SKM-1 (cell line): ENCODE results near the gene CCDC57.
"Not testable (repeated sequence)": the region's sequence is repeated elsewhere in the genome, so short reads cannot be mapped to it uniquely, and the experiment has no call there.

ENCODE experiments used
- DNase-seq: peaks from one replicate; lab custom pipeline; 2025; ENCODE audit not compliant: unreplicated experiment; lab: John Stamatoyannopoulos, UW

Gene CCDC57

DNA sequence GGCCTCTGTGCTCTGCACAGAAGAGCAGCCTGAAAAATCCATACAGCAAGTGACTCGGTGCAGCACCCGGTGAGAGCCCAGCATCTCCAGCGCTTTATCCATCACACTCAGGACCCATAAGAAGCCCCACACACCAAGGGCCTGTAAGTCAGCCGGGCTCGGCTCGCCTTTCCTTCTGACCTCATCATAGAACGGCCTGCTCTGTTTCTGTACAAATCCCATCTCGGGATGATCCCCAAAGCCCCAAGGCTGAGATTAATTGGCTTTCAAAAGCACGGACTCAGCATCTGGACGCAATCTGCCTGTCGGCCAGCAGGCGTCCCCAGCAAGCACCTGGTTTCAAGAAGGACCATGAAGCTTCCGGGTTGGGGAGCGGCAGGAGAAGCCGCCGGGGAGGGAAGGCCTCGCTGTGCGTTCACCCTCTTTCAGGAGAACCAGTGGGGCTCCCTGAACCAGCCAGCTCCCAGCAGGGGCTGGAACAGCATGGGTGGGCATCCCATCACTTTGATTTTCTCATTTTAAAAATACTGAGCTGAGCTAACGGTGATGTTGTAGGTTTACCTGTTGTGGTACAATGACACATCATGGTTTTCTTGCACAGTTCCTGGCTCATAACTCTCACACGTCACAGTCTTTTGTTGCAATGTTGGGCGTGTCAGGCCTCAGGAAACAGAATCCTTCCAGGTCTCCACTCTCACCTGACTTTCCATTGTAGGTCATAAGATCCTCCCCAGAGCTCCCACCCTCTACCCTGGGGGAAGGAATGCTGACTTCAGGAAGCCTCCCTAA lies 6.7 kb downstream of the CCDC57 start:
- peak; percentile 71 for DNase-seq

DNA sequence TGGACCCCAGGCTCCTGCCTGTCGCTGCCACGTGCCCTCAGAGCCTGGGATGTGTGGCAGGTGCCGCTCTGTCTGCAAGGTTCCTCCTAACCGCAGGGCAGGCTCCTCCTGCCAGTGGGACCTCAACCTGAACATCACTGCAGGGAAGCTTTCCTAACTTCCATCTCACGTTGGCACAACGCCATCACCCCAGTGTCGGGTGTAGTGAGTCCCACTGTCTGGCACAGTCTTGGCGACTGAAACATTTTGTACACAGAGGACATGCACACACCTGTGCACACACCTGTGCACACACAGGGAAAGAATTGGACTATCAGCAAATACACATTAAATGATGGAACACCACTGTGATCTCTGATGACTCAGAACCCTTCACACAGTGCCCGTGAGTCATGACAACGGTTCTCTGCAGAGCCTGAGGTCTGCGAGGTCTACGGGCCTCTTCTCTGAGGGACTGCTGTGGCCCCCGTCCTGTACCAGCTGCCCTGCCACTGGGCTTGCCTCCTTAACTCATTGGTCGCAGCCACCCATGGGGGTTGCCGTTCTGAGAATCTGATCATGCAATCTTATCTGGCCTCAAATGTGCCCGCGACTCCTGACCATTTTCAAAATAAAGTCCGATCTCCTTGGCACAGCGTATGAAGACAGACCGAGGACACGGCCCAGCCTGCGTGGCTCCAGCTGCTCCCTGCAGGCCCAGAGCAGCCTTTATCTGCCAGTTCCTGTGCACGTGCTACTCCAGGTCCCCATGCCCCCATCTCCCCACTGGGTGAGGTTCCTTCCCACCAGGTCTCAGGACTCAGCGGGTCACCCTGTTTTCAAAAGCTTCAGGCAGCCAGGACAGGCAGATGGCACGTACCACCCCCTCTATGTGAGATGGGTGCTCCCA lies 7.6 kb downstream of the CCDC57 start:
- DNase-seq = no peak

DNA sequence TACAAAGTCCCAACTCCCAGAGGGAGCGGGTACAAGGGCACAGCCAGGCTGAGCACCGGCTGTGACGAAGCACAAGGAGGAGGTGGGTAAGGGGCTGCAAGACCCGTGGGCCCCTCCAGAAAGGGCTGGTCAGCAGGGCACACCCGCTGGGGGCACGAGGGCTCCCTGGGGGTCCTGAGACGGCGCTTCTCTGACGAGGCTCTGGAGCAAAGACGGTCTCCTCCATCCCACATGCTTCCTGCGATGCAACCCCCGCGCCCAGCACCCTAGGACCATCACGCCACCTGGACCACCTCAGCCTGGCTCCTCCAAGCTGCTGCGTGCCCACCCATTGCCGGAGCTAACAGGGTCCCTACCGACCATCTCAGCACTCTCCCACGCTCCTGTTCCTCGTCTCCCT lies 8.7 kb downstream of the CCDC57 start:
- no peak for DNase-seq

DNA sequence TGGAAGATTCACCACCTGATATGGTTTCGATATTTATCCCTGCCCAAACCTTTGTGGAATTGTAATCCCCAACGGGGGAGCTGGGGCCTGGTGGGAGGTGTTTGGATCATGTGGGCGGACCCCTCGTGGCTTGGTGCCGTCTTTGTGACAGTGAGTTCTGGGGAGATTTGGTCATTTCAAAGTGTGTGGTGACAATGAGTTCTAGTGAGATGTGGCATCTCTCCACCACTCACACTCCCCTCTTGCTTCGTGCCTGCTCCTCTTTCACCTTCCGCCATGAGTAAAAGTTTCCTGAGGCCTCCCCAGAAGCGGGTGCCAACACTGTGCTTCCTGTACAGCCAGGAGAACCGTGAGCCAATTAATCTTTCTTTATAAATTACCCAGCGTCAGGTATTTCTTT lies 9.7 kb downstream of the CCDC57 start:
- DNase-seq = no peak

DNA sequence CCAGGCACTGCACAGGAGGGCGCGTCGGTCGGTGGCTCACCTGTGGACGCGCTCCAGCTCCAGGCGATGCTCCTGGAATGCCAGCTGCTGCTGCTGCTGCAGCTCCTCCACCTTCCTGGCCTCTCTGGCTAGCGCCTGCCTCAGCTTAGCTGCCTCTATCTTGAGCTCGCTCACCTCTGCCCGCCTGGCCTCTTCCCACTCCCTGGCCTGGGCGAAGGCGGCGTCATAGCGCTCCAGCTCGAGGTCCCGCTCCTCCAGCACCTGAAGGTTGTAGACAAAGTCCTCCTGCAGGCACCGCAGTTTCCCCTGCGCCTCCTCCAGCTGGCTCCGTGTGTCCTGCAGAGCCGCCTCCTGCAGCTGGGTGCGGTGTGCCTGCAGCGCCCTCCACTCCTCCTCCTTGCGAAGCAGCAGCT lies 11.1 kb downstream of the CCDC57 start:
- no peak for DNase-seq

DNA sequence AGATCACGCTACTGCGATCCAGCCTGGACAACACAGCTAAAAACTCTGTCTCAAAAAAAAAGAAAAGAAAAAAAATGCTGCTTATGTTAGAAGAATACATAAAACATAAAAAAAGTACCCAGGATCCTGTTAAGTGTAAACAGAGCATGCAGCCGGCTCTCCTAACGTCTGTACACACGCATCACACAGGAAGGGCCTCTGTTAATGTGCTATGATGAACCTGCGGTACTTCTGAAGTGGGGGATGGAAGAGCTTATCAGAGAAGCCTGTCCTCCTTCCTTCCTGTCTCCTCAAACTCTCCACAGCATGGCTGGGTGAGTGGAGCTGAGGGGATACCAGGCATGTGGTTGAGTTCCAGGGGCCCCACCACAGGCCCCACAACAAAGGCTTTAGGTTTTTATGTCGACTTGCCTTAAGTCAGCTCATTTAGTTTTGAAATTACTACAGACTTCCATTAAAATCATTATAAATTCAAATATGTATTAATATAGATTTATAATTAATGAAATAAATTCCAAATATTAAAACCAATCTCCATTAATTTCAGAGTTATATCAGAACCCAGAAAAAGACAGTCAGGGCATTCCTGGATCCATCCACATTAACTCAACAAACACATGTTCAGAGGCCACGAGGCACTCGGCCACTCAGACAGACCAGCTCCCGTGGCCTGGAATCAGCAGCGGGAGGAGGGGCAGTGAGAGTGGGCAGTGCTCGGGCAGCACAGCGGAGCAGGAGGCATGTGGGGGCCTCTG lies 11.7 kb downstream of the CCDC57 start:
- DNase-seq = no peak

DNA sequence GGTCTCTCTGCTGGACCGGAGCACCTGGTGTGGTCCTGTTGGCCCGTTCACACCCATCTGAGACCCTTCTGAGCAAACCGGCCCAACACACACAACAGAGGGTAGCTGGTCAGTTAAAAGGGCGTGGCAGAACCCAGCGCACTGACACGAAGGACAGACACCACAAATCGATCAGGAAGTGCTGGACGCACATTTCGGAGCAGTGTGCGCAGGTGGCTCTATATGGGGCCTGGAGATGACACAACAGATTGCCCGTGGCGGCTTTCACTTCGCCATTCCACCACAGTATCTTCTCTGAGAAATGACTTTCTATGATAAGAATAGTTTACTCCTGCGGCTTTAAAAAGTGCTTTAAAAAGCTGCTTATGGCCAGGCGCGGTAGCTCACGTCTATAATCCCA lies 12.5 kb downstream of the CCDC57 start:
- no peak for DNase-seq

DNA sequence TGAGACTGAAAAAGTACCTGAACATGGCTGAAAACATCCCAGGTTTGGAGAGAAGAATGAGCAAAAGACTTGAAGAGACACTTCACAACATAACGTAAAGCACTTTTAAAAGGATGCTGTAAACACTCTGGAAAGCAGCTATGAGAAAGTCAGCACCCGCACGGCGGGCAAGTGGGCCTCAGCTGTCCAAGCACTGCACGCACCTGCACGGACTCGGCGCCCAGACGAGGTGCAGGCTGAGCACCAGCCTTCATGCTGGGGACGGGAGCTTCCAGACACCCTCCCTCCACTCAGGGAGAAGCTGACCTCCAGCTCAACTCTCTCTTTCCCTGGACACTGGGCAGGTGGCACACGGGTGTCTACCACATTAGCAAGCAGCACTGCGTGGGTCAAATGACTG lies 13.1 kb downstream of the CCDC57 start:
- no peak for DNase-seq

DNA sequence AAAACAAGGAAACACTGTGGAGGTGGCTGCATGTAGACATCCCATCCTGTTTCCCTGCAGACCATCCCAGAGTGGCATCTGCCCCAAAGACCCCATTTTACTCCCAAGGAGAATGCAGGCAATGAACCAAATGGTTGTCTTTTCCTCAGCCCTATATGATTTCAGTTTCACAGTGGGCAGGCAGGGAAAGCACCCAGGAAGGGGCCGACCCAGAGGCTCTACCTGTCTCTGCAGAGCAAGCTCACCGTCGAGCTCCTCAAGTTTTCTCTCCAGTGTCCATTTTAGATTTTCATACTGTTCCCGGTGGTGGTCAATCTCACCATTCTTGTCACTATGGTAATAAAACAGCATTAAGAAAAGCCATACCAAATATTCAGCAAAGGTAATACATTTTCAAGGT lies 14.6 kb downstream of the CCDC57 start:
- DNase-seq = no peak

DNA sequence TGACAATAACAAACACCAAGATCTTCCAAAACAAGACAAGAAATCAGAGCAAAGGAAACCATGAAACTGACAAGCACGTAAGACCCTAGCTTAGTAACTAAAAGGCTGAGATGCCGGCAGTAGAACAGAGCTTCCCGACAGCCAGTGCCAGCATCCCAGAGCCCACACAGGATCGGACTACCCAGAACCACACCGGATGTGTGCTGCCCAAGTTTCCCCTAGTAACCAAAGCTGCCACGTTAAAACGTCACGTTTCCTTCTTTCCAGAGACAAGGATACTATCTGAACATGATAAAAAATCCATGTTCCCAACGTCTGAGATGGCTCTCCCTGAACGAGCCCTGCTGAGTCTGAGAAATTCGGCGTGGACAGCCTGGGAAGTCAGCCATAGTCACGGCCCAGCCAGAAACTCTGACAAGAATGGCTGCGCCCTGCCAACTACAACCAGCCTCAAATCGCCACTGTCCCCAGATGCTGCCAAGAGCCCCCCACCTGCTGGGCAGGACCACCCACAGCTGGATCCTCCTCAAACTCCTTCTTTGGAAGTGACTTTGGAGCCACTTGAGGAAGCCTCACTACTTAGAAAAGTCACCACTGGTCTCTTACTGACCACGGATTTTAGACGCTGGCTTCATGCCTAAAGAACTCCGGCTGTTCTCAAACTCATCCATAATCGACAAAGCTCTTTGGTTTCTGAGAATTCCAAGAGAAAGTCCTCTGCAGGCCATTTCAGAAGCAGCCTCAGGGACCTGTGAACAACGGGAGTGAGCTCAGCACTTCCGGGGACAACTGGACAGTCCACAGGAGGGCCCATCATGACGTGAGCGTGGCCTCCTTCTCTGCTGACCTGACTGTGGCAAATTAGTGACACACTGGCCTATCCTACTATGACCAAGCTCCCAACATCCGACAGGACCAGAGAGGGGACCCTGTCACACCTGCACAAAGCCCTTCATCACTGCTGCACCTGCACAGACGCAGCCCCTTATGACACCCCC lies 16.7 kb downstream of the CCDC57 start:
- no peak for DNase-seq

DNA sequence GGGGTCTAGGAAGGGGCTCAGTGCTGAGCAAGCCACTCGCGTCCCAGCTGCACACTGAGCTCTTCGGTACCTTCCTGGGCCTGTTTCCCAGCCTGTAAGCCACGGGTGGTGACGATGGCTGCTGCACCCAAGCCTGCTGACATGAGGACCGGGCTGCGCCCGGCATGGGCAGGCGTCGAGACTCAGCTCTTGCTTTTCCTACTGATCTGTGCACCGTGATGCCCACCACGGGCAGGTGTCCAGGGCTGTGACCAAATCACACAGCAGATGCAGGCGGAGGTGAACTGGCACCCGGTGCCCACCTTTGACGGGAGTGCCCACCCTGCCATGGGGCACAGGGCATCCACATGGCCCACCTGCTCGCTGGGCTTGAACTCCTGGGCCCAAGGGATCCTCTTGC lies 17.9 kb downstream of the CCDC57 start:
- no peak for DNase-seq

DNA sequence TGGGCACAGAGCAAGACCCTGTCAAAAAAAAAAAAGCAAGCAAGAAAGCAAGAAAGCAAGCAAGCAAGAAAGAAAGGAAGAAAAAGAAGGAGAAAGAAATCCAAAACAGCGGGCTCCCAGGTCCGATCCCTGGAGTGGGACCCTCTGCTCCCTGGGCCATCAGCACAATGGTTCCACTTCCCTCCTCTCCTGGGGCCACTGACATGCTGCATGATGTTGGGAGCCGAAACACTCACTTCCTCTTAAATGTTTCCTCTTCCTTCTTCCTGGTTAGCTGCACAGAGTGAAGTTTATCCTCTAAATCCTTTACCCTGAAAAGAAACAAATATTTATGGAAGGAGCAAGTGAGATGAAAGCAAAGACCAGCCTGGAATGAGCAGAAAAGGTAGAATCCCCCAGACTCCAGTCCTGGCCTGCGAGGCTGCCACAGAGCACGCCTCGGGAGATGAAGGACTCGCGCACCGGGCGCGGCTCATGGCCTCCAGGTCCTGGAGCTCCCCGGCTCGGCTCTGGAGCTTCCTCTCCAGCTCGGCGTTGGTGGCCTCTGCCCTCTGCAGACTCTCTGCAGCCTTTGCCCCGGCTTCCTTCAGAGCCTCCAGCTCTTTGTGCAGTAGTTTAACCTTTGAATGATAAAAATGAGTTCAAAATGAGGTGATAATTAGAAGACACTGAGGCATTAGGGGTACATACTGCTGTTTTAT lies 19.0 kb downstream of the CCDC57 start:
- peak; percentile 18 for DNase-seq

DNA sequence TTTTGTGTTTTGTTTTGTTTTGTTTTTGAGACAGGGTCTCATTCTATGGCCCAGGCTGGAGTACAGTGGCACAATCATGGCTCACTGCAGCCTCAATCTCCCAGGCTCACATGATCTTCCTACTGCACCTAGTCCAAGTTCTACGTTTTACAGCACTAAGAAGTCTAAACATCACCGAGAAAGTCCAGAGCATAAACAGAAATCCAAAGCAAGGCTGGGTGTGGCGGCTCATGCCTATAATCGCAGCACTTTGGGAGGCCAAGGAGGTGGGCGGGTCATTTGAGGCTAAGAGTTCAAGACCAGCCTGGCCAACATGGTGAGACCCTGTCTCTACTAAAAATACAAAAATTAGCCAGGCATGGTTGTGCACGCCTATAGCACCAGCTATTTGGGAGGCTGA lies 19.6 kb downstream of the CCDC57 start:
- DNase-seq = not testable (repeated sequence)

DNA sequence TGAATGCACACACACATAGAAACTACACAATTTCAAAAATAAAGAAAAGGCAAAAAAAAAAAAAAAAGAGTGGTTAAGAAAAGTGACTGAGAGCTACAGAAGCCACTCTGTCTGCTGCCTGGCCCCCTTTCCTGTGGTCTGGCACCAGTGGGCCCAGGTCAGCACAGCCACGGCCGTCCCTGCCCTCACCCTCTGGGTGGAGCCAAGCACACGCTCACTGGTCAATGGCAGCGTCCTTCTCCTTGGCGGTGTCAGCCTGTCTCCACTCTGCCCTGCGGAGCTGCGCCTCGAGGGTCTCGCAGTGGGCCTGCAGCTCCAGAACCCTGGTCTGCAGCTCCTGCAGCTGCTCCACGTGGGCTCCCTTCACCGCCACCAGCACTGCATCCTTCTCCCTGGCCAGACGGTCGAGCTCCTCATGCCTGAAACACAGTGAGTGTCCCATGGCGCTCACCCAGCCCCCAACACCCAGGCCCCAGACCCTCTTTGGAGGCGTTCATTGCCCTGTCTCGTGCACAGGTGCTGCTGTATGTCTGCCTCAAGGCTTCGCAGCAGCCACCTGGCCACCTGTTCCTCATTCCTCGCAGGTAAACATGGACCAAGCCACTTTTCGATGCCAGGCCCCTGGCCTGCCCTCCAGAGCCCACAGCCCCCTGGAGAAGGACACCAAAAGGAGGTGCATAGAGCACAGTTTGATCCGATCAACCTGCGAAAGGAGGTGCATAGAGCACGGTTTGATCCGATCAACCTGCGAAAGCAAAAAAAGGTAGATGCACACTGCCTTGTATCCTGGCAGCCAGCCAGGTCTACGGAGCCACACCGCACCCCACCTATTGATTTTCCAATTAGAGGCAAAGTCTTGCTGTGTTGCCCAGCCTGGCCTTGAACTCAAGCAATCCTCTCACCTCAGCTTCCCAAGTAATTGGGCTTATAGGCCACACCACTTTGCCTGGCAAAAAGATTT lies 24.4 kb downstream of the CCDC57 start:
- no peak for DNase-seq

DNA sequence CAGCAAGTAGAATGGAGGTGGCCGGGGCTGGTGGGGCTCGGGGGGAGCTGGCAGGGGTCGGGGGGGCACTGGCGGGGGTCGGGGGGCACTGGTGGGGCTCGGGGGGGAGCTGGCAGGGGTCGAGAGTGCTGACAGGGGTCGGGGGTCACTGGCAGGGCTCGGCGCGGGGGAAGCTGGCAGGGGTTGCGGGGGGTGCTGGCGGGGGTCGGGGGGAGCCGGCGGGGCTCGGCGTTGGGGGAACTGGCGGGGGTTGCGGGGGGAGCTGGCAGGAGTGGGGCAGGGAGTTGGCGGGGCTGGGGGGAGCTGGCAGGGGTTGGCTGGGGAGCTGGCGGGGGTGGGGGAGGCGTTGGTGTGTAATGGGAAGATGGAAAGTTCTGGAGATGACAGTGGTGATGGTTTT lies 25.1 kb downstream of the CCDC57 start:
- DNase-seq = no peak

DNA sequence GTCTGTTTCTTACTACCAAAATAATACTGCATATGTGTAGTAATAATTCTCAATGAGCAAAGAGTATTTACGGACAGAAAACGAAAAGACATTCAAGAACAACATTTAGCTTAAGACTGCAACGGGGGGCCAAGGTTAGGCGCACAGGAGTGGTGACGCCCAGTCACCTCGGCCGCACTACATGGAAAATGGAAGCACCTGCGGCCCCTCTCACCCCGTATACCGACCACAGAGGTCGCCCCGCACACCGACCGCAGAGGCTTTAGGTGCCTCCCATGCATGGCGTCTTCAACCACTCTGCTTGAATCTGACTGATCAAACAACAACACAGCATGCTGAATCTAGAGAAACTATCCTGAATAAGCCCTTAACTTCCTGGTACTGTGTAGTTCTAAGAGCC lies 26.4 kb downstream of the CCDC57 start:
- no peak for DNase-seq

DNA sequence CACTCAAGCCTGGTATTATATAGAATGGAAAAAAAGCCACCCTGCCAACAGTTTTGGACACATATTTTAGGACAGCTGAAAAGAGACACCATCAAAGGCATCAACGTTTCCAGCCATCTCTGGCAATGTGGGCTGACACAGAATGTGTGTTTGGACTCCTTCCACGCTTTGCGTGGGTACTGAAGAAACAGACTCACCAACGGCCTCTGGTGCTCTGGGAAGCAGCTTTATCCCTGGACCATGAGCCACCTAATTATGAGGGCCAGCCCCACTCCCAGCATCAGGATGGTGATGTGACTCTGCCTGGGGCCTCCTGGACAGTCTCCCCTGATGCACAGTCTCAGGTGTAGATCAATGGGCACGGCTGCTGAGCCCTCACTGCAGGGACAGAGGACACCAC lies 27.9 kb downstream of the CCDC57 start:
- DNase-seq = no peak

DNA sequence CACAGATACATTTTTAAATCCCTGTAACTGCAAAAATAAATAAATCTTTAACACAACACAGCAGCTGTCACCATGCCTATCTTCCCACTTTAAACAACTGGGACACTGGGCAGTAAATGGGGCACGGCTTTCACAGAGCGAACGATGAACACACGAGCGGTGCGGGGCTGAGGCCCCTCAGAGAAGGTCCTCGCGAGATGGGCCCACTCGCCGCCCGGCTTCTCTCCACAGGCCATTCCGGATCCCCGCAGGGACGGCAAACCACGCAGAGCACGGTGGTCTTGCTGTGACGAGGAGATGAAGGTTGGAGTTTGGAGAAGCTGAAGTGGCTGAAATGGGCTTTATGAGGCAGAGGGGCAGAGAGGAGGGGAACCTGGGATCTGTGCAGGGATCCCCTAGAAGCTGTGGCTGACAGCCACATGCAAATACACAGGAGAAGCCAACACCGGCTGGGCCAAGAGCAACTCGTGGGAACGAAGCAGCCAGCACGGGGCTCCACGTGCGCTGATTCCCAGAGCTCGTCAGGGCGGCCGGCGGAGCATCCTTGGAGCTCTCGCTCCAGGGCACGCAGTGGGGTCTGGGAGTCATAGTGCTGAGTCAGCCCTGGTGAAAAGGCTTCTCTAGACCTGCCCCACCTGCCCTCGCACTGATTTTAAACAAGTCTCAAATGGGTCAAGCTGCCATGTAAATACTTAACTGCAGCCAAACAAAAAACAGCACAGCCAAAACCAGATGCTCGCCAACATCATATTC lies 31.7 kb downstream of the CCDC57 start:
- DNase-seq = no peak
